Psoas muscle (tissue), 8 donors: ENCODE measurements around the gene AUTS2. TPM values are rescaled to one million over a fixed set of nuclear protein-coding genes. Genes with fewer than 3 reads are reported as not detected.

ENCODE experiments used
- ATAC-seq, 4 donors: fragments of 200-7000 bp; cut with Tn5 transposase; one replicate each; pipeline ENCODE4 v1.9.1; 2020; ENCODE audit warnings: moderate library complexity in 3 of 4, mild to moderate bottlenecking in 2 of 4
- DNase-seq, 2 donors: peaks; one replicate each; pipeline ENCODE4 v3.0.0-alpha.2; 2020
- H3K27ac ChIP-seq: fragments of 200-600 bp; one replicate; pipeline ENCODE4 v1.8.0; 2022
- H3K27me3 ChIP-seq, 3 donors: fragments of 200-600 bp in 1 of 3; one replicate each; pipeline versions ENCODE4 v1.6.1 to v1.8.0; 2013 to 2022; ENCODE audit warnings: low read length in 2 of 3, mild to moderate bottlenecking in 2 of 3, moderate library complexity in 1 of 3; ENCODE audit not compliant: insufficient read depth in 3 of 3
- H3K36me3 ChIP-seq, 2 donors: fragments of 200-600 bp in 1 of 2; one replicate each; pipeline versions ENCODE4 v1.6.1 to v1.8.0; 2013 to 2022; ENCODE audit warnings: low read depth in 1 of 2, mild to moderate bottlenecking in 1 of 2, moderate library complexity in 1 of 2; ENCODE audit not compliant: insufficient read depth in 1 of 2
- H3K4me1 ChIP-seq: fragments of 200-600 bp; one replicate; pipeline ENCODE4 v1.8.0; 2022
- H3K4me3 ChIP-seq: fragments of 200-600 bp; one replicate; pipeline ENCODE4 v1.8.0; 2022; ENCODE audit warnings: mild to moderate bottlenecking
- H3K9me3 ChIP-seq: fragments of 200-600 bp; one replicate; pipeline ENCODE4 v1.8.0; 2022
- WGBS, 3 donors: extraction: QIAGEN DNeasy Blood & Tissue Kit; methylation state at CpG; one replicate each; pipeline versions ENCODE4 v1.1.6 to v1.1.7; 2013; 5-methylcytosine and 5-hydroxymethylcytosine counted together
- intact Hi-C, 2 donors: fragments of 100-400 bp; cut with DNase I; formaldehyde crosslinking; loops; one replicate each; pipeline versions ENCODE4 v1.11.0 to v1.14.2; 2022
- polyA plus RNA-seq, 3 donors: library from polyadenylated mRNA; stranded (reverse); fragments of 200-250 nt; gene quantifications; one replicate each; pipeline ENCODE4 v1.2.3, GENCODE V29; 2013
- total RNA-seq, 4 donors: library from RNA; stranded (reverse); fragmentation: NEBNext Ultra II Directional in 2 of 4; extraction: Animal tissue kit (Norgen Biotek cat#: 25700) in 2 of 4; gene quantifications; one replicate each; pipeline versions ENCODE4 v1.2.1 to v1.2.4, GENCODE V29; 2021 to 2023
- TF ChIP-seq, protein P1 (sequence below): fragments of 200-600 bp; IDR thresholded peaks from one replicate; pipeline ENCODE4 v1.8.0; 2022; ENCODE audit warnings: antibody characterized with exemption
- donor health status: healthy with polysubstance abuse.
- donor health status: DM: no; HTN: no; CAD: no; lungs with moderate emphysema.
- donor health status: Bipolar disorder and iron deficiency.
- donor health status: healthy.
- donor health status: DM: yes; HTN: yes; CAD: no.
- donor health status: DM: no; HTN: no; CAD: no.
- donor health status: DM: no; HTN: no; CAD: no.
- donor health status: DM: yes; HTN: yes; CAD: no.

AUTS2 gene
- total and polyA plus RNA-seq, 7 donors, result 5.0 to 33.5 (median 14.3) TPM

DNA sequence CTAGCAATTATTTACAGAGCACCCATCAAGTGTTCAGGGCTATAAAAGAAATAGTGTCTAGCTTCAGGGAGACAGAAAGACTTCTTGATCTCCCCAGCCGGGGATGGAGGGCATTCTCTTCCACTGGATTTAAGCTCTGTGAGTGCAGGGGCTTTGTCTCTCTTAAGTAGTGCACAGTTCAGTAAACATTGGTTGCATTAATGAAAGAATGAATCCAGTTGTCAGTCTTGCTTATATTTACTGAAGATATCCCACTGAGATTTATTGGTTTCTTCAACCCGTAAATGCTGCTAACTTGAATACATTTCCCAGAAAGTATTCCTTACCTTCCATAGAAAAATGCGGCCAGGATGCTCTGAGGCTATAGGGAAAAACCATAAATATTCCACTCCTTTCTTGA lies 41.9 kb downstream of the AUTS2 start:
- Histone ChIP-seq H3K4me1 (no peaks in the 10 kb centered on the region), H3K36me3 (no peaks in the 10 kb centered on the region), H3K4me3 (no peak overlapping the region), H3K27me3 (no peaks in the 10 kb centered on the region), H3K27ac (no peak overlapping the region), H3K9me3 (no peaks in the 10 kb centered on the region)
- intact Hi-C loops, result no loop called here
- 95 to 98% (median 96%) methylated on average over 3 of the region's 3 CpGs for WGBS, 3 donors
- DNase-seq (no peak), ATAC-seq (no peak)
- TF ChIP-seq, protein P1, sequence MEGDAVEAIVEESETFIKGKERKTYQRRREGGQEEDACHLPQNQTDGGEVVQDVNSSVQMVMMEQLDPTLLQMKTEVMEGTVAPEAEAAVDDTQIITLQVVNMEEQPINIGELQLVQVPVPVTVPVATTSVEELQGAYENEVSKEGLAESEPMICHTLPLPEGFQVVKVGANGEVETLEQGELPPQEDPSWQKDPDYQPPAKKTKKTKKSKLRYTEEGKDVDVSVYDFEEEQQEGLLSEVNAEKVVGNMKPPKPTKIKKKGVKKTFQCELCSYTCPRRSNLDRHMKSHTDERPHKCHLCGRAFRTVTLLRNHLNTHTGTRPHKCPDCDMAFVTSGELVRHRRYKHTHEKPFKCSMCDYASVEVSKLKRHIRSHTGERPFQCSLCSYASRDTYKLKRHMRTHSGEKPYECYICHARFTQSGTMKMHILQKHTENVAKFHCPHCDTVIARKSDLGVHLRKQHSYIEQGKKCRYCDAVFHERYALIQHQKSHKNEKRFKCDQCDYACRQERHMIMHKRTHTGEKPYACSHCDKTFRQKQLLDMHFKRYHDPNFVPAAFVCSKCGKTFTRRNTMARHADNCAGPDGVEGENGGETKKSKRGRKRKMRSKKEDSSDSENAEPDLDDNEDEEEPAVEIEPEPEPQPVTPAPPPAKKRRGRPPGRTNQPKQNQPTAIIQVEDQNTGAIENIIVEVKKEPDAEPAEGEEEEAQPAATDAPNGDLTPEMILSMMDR, result no peak

DNA sequence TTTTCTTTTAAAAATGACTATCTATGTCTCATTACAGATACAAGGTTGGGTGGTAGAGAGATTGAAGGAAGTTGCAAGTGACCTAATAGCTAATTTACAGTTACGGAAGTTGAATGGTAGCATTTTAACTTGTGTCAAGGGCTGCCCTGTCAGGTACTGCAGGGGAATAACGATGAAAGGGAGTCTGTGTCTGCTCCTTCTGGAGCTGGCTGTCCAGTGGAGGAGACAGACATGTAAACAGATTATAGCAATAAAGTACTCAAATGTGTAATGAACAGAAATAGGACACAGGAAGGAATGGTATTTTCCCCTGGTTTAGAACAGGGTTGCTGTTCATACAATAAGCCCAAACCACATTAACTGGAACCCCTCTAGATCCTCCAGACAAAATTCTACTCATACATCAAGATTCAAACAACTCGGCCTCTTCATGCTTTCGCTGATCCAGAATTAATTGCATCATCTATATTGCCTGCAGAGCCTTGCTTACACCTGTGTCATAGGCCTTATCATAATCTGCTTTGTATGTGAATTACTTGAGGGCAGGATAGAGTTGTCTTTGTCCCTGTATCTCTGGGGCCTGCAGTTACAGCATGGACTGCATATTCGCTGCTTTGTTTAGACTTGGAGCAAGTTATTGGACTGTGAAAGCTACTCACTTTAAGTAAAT lies 42.8 kb downstream of the AUTS2 start:
- H3K4me1 ChIP-seq, result no peaks in the 10 kb centered on the region
- no peaks in the 10 kb centered on the region for H3K36me3 ChIP-seq
- H3K4me3 ChIP-seq, result no peak overlapping the region
- H3K27ac ChIP-seq, result no peak overlapping the region
- TF ChIP-seq, protein P1, result no peak
- no peaks in the 10 kb centered on the region for H3K27me3 ChIP-seq
- ATAC-seq (no peak), DNase-seq (no peak)
- no peaks in the 10 kb centered on the region for H3K9me3 ChIP-seq
- 95 to 96% (median 95%) methylated on average over 5 of the region's 5 CpGs for WGBS, 3 donors
- intact Hi-C loops, result no loop called here

DNA sequence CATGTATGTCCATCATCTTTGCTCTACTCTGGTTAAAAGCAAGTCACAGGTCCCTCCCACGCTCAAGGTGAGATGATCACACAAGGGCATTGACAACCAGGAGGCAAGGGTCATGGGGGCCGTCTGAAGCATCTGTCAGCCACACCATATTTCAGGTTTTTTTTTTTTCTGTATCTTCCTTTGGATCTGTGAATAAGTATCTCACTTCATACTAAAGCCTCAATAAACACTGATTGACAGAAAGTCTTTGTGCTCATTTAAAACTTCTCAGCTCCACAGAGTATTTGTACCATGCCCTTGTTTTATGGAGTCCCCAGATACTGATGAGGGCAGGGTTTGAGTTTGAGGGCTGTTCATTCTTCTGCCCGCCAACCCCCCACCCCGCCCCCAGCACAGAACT lies 45.0 kb downstream of the AUTS2 start:
- Histone ChIP-seq H3K4me3 (no peak overlapping the region), H3K4me1 (no peaks in the 10 kb centered on the region), H3K36me3 (no peaks in the 10 kb centered on the region), H3K9me3 (no peaks in the 10 kb centered on the region), H3K27me3 (no peaks in the 10 kb centered on the region), H3K27ac (no peak overlapping the region)
- intact Hi-C loops, result no loop called here
- ATAC-seq (no peak), DNase-seq (no peak)
- TF ChIP-seq, protein P1, result no peak
- WGBS, 3 donors, result 90 to 95% (median 94%) methylated on average over 4 of the region's 4 CpGs

DNA sequence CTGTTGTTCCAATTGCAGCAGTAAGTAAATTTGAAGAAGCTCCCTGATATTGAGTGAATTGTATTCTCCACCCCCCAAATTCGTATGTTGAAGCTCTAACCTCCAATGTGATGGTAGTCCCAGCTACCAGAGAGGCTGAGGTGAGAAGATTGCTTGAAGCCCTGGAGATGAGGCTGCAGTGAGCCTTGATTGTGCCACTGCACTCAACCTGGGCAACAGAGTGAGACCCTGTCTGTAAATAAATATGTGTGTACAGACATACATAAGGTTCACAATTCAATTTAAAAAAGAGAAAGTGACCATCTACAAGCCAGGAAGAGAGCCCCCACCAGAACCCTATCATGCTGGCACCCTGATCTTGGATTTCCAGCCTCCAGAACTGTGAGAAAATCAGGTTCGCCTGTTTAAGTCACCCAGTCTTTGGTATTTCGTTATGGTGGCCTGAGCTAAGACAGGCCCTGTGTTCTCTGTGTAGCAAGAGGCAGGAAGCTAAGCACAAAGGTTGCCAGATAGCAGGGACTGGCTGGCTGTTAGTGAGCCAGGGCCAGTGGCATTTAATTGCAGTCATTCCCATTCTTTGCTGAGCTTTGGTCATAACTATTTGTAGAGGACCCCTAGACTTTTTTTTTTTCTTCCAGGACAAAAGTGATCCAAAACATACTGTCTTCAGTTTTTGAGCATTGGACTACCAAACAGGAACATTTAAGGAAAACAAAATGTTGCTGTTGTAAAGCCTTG lies 45.6 kb downstream of the AUTS2 start:
- DNase-seq (no peak), ATAC-seq (peak in 2 of 4 donors; percentile 61 to 62)
- no peaks in the 10 kb centered on the region for H3K27me3 ChIP-seq
- TF ChIP-seq, protein P1, result no peak
- 61 to 71% (median 62%) methylated on average over 3 of the region's 3 CpGs for WGBS, 3 donors
- H3K36me3 ChIP-seq, result no peaks in the 10 kb centered on the region
- no peak overlapping the region for H3K4me3 ChIP-seq
- H3K27ac ChIP-seq, result no peak overlapping the region
- no peaks in the 10 kb centered on the region for H3K9me3 ChIP-seq
- intact Hi-C loops, result no loop called here
- H3K4me1 ChIP-seq, result no peaks in the 10 kb centered on the region
